ENCODE data around the gene LHX1. TPM values are rescaled to one million over a fixed set of nuclear protein-coding genes. Genes with fewer than 3 reads are reported as not detected.

LHX1 gene
- total RNA-seq, 1 donor from 2014 or later, result 0.37 TPM

GRCh38 chr17:36975922-36976515 lies 38.7 kb downstream of the LHX1 start:
- Mint-ChIP-seq H3K9me3 (no peaks in the 10 kb centered on the region), H3K27ac (no peak overlapping the region), H3K27me3 (ENCODE audit: low read depth) (no peaks in the 10 kb centered on the region), H3K4me1 (ENCODE audit: low read depth) (peaks cover 21% of the 10 kb centered on the region), H3K4me3 (ENCODE audit: low read depth) (no peak overlapping the region), H3K36me3 (ENCODE audit: low read depth) (peaks cover 36% of the 10 kb centered on the region)
- no peak for DNase-seq (ENCODE audit: low spot score)
- intact Hi-C loops (cut with micrococcal nuclease), result no loop called here

GRCh38 chr17:36977066-36977465 lies 39.8 kb downstream of the LHX1 start:
- DNase-seq (ENCODE audit: low spot score), result no peak
- H3K4me1 Mint-ChIP-seq (ENCODE audit: low read depth), result peaks cover 22% of the 10 kb centered on the region
- intact Hi-C loops (cut with micrococcal nuclease), result no loop called here

DNA sequence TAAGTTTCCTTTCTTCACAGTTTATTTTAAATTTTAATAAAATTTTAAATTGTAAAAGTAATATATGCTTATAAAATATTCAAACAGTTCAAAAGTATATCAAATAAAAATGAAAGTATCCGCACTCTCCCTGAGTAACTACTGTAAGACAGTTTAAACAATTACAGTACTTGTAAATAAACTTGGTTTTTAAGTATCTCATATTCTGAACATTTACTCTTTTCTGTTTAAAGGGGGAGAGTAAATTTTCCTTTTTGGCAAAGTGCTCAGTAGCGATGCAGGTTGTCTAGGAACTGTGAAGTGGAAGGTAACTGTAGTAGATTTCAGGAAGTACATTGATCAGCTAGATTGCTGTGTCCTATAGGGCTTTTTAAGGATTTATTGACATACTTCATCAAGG lies 40.3 kb downstream of the LHX1 start:
- Mint-ChIP-seq H3K4me3 (ENCODE audit: low read depth) (no peak overlapping the region), H3K9me3 (no peaks in the 10 kb centered on the region), H3K27ac (no peak overlapping the region), H3K27me3 (ENCODE audit: low read depth) (no peaks in the 10 kb centered on the region), H3K4me1 (ENCODE audit: low read depth) (peaks cover 22% of the 10 kb centered on the region), H3K36me3 (ENCODE audit: low read depth) (peaks cover 39% of the 10 kb centered on the region)
- intact Hi-C loops (cut with micrococcal nuclease), result no loop called here
- no peak for DNase-seq (ENCODE audit: low spot score)

More at GRCh38 chr17:36977066-36977465, 39.8 kb downstream of the LHX1 start:
- Mint-ChIP-seq H3K27ac (no peak overlapping the region), H3K27me3 (ENCODE audit: low read depth) (no peaks in the 10 kb centered on the region), H3K4me3 (ENCODE audit: low read depth) (no peak overlapping the region), H3K36me3 (ENCODE audit: low read depth) (peaks cover 39% of the 10 kb centered on the region), H3K9me3 (no peaks in the 10 kb centered on the region)

- Mint-ChIP-seq H3K36me3 (ENCODE audit: low read depth) (peaks cover 40% of the 10 kb centered on the region), H3K9me3 (no peaks in the 10 kb centered on the region), H3K4me1 (ENCODE audit: low read depth) (peaks cover 17% of the 10 kb centered on the region), H3K4me3 (ENCODE audit: low read depth) (no peak overlapping the region), H3K27me3 (ENCODE audit: low read depth) (no peaks in the 10 kb centered on the region), H3K27ac (no peak overlapping the region)
- intact Hi-C loops (cut with micrococcal nuclease), result no loop called here
- no peak for DNase-seq (ENCODE audit: low spot score)
Measured at GRCh38 chr17:36978810-36979564, 41.7 kb downstream of the LHX1 start.

DNA sequence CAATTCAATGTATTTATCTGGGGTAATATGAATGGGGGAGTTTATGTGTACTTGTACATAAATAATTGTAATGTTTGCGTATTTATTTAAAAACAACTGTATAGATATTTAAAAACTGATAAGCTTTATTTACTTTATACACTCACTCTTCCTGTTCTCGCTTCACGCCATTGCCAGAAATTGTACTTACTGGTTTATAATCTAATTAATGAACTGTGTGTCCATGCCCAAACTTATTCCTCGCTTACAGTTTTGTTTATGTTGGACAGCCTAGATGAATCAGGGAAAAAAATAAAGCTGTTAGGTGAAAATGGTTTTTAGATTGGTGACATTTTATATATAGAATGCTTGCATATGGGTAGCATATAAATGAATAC lies 42.3 kb downstream of the LHX1 start:
- Mint-ChIP-seq H3K9me3 (no peaks in the 10 kb centered on the region), H3K4me1 (ENCODE audit: low read depth) (peaks cover 17% of the 10 kb centered on the region), H3K27me3 (ENCODE audit: low read depth) (no peaks in the 10 kb centered on the region), H3K4me3 (ENCODE audit: low read depth) (no peak overlapping the region), H3K27ac (no peak overlapping the region), H3K36me3 (ENCODE audit: low read depth) (peaks cover 43% of the 10 kb centered on the region)
- intact Hi-C loops (cut with micrococcal nuclease), result no loop called here
- DNase-seq (ENCODE audit: low spot score), result no peak

DNA sequence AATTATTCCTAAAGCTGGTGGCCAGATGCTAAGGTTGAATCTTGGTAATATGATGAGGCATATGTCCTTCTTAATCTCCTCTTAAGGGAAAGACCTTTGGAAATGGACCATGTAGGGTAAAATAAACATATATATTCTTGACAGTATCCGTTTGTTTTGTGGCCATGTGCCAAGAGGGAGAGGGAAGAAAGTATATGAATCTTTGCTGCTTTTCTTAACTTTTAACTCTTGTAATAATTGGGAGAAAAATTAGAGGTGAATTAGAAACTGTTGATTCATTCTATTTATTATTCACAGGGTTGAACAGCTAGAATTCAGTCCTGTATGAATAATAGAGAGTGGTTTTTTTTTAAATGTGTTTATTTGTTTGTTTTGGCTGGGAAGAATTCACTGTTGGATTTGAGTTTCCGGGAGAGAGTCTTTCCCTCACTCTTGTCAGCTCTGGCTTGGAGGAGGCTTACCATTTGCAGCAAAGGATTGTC lies 43.0 kb downstream of the LHX1 start:
- Mint-ChIP-seq H3K27ac (no peak overlapping the region), H3K4me1 (ENCODE audit: low read depth) (peaks cover 13% of the 10 kb centered on the region), H3K4me3 (ENCODE audit: low read depth) (no peak overlapping the region), H3K36me3 (ENCODE audit: low read depth) (peaks cover 37% of the 10 kb centered on the region), H3K9me3 (no peaks in the 10 kb centered on the region), H3K27me3 (ENCODE audit: low read depth) (no peaks in the 10 kb centered on the region)
- DNase-seq (ENCODE audit: low spot score), result no peak
- intact Hi-C loops (cut with micrococcal nuclease), result no loop called here

GRCh38 chr17:36983618-36984017 lies 46.3 kb downstream of the LHX1 start:
- Mint-ChIP-seq H3K36me3 (ENCODE audit: low read depth) (peaks cover 49% of the 10 kb centered on the region), H3K9me3 (no peaks in the 10 kb centered on the region)

DNA sequence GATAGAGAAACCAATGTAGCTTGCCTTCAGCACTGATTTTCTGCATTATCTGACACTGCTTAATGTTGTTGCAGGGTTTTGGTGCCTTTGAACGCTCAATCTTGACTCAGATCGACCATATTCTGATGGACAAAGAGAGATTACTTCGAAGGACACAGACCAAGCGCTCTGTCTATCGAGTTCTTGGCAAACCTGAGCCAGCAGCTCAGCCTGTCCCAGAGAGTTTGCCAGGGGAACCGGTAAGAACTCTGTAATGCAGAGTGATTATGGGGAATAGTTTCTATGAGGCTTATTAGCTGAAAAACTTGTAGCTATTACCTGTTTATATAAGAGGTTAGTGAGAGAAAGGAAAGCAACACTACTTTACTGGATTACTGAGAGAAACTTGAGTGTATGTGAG lies 51.9 kb downstream of the LHX1 start:
- DNase-seq (ENCODE audit: low spot score), result no peak
- intact Hi-C loops (cut with micrococcal nuclease), result no loop called here
- H3K36me3 Mint-ChIP-seq (ENCODE audit: low read depth), result peaks cover 58% of the 10 kb centered on the region
- no peak overlapping the region for H3K27ac Mint-ChIP-seq
- H3K4me3 Mint-ChIP-seq (ENCODE audit: low read depth), result no peak overlapping the region
- no peaks in the 10 kb centered on the region for H3K27me3 Mint-ChIP-seq (ENCODE audit: low read depth)
- H3K4me1 Mint-ChIP-seq (ENCODE audit: low read depth), result no peaks in the 10 kb centered on the region
- H3K9me3 Mint-ChIP-seq, result no peaks in the 10 kb centered on the region

More at GRCh38 chr17:36983618-36984017, 46.3 kb downstream of the LHX1 start:
- Mint-ChIP-seq H3K4me3 (ENCODE audit: low read depth) (no peak overlapping the region), H3K27me3 (ENCODE audit: low read depth) (no peaks in the 10 kb centered on the region), H3K27ac (no peak overlapping the region), H3K4me1 (ENCODE audit: low read depth) (peaks cover 6% of the 10 kb centered on the region)
- intact Hi-C loops (cut with micrococcal nuclease), result no loop called here
- no peak for DNase-seq (ENCODE audit: low spot score)

- H3K27ac Mint-ChIP-seq, result no peak overlapping the region
- intact Hi-C loops (cut with micrococcal nuclease), result no loop called here
- peaks cover 74% of the 10 kb centered on the region for H3K36me3 Mint-ChIP-seq (ENCODE audit: low read depth)
- H3K9me3 Mint-ChIP-seq, result peaks cover 5% of the 10 kb centered on the region
- DNase-seq (ENCODE audit: low spot score), result no peak
- no peaks in the 10 kb centered on the region for H3K4me1 Mint-ChIP-seq (ENCODE audit: low read depth)
- no peaks in the 10 kb centered on the region for H3K27me3 Mint-ChIP-seq (ENCODE audit: low read depth)
- H3K4me3 Mint-ChIP-seq (ENCODE audit: low read depth), result no peak overlapping the region
Measured at GRCh38 chr17:36992701-36993100, 55.4 kb downstream of the LHX1 start.

- intact Hi-C loops (cut with micrococcal nuclease), result no loop called here
- DNase-seq (ENCODE audit: low spot score), result no peak
- Mint-ChIP-seq H3K36me3 (ENCODE audit: low read depth) (peaks cover 76% of the 10 kb centered on the region), H3K27ac (no peak overlapping the region), H3K4me3 (ENCODE audit: low read depth) (no peak overlapping the region), H3K9me3 (peaks cover 5% of the 10 kb centered on the region), H3K27me3 (ENCODE audit: low read depth) (no peaks in the 10 kb centered on the region), H3K4me1 (ENCODE audit: low read depth) (no peaks in the 10 kb centered on the region)
Measured at GRCh38 chr17:36993227-36993626, 56.0 kb downstream of the LHX1 start.

Other genes with a start within 250 kb of the LHX1 start
- gene AATF, start 11.5 kb downstream of the LHX1 start, total RNA-seq, result 101 and 107 TPM in 2 replicates